ENCODE results near the gene BOLA1.

GRCh38 chr1:149936170-149936991, 37.0 kb downstream of the BOLA1 start, which contains the start of gene MTMR11:
- TF ChIP-seq CTCF (conservative IDR thresholded peaks at IDR 0.05; ENCODE audit: low read length) (no peak), EZH2phosphoT487 (IDR thresholded peaks at IDR 0.05; ENCODE audit: borderline replicate concordance) (no peak)
